DMS53 treated with DMSO at 0.1 percent for 48 hours (cell line): ENCODE data around the gene CHAT.

ENCODE experiments used
- DNase-seq: peaks from one replicate; lab custom pipeline; 2025; ENCODE audit not compliant: unreplicated experiment; lab: John Stamatoyannopoulos, UW

CHAT gene

DNA sequence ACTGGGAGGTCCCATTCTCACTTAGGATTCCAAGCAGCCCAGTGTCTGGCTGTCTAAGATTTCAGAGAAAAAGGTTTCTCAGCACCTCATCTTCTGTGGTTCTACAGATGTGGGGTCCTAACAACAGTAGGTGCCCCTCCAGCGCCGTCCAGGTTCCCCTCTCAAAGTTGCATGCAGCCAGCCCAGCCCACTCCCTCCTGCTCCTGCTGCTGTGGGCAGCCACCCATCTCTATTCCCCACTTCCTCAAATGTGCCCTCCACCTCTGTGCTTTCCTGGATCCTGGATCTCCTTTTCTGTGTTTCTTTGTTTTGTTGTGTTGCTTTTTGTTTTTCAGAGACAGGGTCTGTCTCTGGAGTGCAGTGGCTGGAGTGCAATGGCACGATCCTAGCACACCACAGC is 17.0 kb upstream of the CHAT start:
- no peak for DNase-seq

- no peak for DNase-seq
These were observed 16.2 kb upstream of the CHAT start for GRCh38 chr10:49597426-49598163.

- DNase-seq: no peak
These were observed 15.5 kb upstream of the CHAT start for GRCh38 chr10:49598164-49598856.

- no peak for DNase-seq
These were observed 14.9 kb upstream of the CHAT start for GRCh38 chr10:49598986-49599385.

DNA sequence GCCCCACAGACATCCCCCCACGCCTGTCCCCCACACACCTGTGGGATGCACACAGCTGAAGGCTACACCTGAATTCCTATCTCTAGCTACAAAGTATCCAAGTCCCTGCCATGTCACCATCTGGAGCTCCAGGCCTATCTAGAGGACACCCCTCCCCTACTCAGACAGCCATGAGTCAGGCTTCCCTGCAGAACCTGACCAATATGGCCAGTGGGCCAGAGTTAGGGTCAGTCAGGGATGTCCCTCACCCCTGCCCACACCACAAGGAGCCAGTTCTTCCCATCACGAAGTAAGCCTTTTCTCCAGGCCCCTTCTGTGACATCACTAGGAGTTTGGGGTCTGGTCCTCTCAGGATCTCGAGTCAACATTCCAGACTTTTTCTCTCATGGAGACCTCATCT is 14.3 kb upstream of the CHAT start:
- no peak for DNase-seq

- DNase-seq: no peak
These were observed 13.8 kb upstream of the CHAT start for GRCh38 chr10:49600046-49600445.

GRCh38 chr10:49600781-49601400 is 12.9 kb upstream of the CHAT start:
- DNase-seq: no peak

- no peak for DNase-seq
These were observed 12.0 kb upstream of the CHAT start for GRCh38 chr10:49601857-49602256.

DNA sequence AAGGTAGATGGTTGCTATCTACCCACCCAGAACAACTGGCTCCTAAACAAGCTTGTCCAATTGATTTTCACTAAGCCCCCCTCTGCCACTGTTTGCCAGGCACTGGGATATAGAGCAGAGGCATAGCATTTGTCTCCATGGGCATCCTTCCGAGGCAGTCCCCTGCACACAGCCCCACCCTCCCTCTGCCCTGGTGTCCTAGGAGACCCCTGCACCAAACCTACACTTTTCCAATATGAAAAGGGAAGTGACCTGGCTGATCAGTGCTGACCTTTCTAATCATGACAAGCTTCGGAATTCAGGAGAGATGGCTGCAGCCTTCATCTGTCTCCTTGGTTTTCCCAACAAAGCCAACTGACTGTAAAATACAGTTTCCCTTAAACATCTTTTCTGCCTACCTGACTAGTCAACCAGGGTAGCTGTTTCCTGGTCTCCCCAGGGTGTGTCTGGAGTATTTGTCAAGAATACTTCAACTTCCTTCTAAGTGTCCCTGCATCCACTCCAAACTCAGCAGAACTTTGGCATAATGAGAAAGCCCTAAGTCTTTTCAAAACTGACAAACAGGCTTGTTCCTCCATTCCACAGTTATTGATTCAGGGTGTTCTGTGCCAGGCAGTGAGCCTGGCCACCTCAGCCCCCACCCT is 11.3 kb upstream of the CHAT start:
- no peak for DNase-seq

DNA sequence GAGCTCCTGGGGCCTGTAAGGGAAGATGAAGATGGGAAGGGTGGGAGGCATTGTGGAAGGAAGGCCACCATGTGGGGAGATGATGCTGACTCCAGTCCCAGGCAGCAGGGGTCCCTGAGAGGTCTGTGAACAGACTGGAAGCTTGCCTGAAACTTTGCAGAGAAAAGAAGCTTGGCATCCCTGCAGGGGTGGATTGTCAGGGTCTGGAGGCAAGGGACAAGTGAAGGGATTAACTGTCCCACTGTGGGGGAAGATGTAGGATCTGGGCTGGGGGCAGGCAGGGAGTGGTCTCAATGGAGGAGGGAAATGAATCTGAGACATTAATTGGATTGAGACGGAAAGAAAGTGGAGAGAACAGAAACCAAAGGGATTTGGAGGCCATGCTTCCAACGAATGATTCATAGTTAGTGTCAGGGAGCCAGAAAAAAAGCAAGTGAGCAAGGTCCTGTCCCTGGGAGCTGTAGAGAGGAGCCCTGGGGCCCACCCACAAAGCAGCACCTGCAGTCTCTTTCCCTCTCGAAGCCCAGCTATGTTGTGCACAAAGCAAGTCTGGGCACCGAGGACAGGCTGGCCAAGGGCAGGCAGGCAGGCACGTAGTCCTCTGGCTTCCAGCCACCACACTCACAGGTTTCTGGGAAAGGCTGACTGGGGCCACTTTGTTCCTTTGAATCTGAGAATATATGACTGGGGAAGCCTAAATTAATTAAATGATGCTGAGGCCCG is 8.5 kb upstream of the CHAT start:
- DNase-seq: no peak

GRCh38 chr10:49605939-49606509 is 7.8 kb upstream of the CHAT start:
- no peak for DNase-seq

GRCh38 chr10:49606981-49607535 is 6.8 kb upstream of the CHAT start:
- DNase-seq: no peak

DNA sequence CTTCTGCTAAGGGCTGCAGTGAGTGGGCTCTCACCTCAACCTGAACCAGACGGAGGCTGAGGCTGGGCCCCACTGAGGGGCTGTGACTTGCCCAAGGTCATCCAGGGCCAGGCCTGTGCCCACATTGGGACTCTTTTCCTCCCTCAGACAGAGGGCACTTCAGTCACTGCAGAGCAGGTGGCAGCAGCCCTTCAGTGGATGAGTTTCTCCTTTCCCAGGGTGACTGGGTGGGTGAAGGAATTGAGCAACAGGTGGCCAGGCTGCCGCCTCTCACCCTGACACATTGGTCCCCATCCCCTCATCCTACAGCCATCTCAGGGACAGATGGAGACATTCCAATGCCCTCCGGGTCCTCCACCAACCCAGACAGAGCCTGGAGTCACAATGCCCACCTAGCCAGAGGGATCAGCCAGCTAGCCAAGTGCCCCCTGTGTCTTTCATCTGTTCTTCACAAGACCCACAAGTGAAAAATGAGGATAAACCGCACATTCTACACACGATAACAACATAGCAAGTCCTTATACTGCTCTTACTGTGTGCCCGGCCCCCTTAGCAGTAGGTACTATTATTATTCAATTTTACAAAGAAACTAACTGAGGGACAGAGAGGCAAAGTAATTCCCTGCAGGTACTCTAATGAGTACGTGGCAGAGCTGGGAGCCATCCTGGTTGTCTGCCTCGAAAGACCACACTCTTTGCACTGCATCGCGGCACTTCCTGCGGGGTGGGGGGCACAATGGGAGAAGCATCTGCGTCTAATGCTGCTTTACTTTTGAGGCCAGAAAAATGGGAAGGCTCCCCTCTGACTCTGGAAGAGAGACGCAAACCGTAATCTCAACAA is 5.5 kb upstream of the CHAT start:
- DNase-seq: no peak

DNA sequence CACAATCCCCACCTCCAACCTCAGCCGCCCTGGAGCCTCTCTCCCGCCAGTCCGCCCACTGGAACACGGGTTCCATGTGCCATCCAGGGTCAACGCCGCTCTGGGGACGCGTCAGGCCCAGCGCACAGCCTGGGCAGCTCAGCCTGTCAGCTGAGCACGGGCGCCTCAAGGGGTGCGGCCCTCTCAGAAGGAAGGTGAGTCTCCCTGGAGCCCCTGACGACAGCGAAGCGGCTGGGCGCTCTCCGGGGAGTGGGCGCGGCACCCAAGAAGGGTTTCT is 4.9 kb upstream of the CHAT start:
- no peak for DNase-seq

DNA sequence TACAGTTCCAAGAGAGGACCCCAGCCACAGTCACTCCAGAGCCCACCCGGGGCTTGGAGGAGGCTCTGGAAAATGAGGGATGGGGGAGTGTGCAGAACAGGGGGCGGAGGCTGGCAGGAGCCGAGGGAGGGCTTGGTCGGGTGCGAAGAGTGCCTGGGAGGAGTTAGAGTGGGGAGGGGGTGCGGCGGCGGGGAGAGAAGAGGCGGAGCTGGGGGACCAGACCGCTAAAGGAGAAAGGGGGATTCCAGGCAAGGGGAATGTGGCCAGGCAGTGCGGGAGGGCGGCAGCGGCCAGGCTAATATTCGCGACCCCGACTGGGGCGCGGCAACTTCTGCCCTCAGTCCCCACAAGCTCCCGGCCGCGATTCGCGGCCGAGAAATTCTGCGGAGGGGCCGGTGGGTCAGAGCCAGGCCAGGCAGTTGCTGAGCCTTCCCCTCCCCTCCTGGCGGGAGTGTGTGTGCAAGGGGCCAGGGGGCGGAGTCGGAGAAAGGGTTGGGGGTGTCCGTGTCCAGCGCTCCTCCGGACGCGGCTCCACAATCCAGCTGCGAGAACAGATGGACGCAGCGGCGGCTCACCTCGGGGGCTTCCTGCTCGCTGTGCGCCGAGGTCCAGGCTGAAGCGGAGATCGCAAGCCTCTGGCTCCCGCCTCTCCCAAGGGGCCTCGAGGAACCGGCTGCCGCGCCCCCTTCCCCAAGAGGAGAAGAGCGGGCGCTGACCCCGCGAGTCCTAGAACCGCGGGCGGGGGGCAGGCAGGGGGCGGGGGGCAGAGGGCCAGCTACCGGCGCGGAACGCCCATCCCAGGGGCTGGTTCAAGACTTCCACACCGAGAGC is 4.3 kb upstream of the CHAT start:
- DNase-seq: no peak

GRCh38 chr10:49610114-49610457 is 3.8 kb upstream of the CHAT start, which contains the start of gene SLC18A3:
Gene SLC18A3 (plus strand): TSS chr10:49610310. CDS start chr10:49610741, 431 bp downstream.
- no peak for DNase-seq

GRCh38 chr10:49610458-49611165 is 3.2 kb upstream of the CHAT start:
- no peak for DNase-seq

DNA sequence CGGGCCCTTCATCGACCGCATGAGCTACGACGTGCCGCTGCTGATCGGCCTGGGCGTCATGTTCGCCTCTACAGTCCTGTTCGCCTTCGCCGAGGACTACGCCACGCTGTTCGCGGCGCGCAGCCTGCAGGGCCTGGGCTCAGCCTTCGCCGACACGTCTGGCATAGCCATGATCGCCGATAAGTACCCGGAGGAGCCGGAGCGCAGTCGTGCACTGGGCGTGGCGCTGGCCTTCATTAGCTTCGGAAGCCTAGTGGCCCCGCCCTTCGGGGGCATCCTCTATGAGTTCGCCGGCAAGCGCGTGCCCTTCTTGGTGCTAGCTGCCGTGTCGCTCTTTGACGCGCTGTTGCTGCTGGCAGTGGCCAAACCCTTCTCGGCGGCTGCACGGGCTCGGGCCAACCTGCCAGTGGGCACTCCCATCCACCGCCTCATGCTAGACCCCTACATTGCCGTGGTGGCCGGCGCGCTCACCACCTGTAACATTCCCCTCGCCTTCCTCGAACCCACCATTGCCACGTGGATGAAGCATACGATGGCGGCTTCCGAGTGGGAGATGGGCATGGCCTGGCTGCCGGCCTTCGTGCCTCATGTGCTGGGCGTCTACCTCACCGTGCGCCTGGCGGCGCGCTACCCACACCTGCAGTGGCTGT is 2.5 kb upstream of the CHAT start:
- no peak for DNase-seq
